HG03097 (cell line): ENCODE results near the gene ADH6.
"Not testable (repeated sequence)": the region's sequence is repeated elsewhere in the genome, so short reads cannot be mapped to it uniquely, and the experiment has no call there.

Source experiments
- ATAC-seq: cut with Tn5 transposase; IDR thresholded peaks from one replicate; pipeline ENCODE4 v1.9.1; 2021; ENCODE audit not compliant: unreplicated experiment, low FRiP score

The ADH6 gene

GRCh38 chr4:99219072-99219471, at the start of gene ADH6:
TSS of gene ADH6 (minus strand) at chr4:99219246. CDS start at chr4:99219152, 94 bp downstream.
- ATAC-seq = no peak

- ATAC-seq = no peak
These were observed 45.9 kb upstream of the ADH6 start for GRCh38 chr4:99264927-99265326.

DNA sequence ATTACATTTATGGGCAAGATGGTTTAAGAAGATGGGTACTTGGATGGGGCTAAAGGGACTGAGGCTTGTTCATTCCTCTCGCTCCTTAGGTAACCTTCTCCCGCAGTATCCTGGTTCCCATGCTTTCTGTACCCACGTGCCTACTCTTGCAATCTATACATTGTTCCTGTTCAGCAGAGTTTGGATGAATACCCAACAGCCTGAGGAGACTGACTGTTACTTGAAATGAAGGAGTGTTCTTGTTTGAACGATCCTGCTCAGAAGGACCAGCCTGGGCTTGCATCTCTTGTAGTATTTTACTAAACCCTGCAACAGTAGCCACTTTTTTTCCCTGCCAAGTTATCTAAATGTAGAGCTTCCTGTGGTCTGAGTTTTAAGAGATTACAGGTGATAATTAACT, 33.7 kb upstream of the ADH6 start:
- ATAC-seq = no peak

- no peak for ATAC-seq
These were observed 29.7 kb upstream of the ADH6 start for GRCh38 chr4:99248714-99249113.

DNA sequence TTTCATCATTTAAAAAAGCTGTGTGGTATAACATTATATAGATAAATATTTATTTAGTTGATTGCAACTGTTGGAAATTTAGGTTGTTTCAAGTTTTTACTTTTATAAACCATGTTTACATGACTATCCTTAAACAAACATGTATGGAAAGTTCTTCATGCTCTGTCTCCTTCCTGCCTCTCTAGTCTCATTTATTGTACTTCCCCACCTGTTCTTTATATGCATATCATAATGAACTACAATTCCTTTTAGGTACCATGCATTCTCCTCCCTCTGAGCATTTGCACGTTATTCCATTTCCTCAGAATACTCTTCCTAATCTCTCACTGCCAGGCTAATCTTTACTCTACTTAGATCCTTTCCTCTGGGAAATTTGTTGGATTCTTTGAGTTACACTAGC, 16.9 kb upstream of the ADH6 start:
- no peak for ATAC-seq

- ATAC-seq = no peak
These were observed 15.4 kb upstream of the ADH6 start for GRCh38 chr4:99234331-99235010.

DNA sequence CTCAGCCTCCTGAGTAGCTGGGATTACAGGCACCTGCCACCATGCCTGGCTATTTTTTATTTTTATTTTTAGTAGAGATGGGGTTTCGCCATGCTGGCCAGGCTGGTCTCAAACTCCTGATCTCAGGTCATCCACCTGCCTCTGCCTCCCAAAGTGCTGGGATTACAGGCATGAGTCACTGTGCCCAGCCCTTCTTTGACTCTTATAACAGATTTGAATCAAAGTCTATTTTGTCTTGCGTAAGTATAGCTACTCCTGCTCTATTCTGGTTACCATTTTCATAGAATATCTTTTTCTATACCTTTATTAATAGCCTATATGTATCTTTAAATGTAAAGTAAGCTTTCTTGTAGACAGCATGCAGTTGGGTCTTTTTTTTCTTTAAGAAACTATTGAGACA, 14.4 kb upstream of the ADH6 start:
- not testable (repeated sequence) for ATAC-seq

DNA sequence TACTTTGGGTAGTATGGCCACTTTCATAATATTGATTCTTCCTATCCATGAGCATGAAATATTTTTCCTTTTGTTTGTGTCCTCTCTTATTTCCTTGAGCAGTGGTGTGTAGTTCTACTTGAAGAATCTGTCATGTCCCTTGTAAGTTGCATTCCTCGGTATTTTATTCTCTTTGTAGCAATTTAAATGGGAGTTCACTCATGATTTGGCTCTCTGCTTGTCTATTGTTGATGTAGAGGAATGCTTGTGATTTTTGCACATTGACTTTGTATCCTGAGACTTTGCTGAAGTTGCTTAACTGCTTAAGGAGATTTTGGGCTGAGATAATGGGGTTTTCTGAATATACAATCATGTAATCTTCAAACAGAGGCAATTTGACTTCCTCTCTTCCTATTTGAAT, 9.7 kb upstream of the ADH6 start:
- not testable (repeated sequence) for ATAC-seq

DNA sequence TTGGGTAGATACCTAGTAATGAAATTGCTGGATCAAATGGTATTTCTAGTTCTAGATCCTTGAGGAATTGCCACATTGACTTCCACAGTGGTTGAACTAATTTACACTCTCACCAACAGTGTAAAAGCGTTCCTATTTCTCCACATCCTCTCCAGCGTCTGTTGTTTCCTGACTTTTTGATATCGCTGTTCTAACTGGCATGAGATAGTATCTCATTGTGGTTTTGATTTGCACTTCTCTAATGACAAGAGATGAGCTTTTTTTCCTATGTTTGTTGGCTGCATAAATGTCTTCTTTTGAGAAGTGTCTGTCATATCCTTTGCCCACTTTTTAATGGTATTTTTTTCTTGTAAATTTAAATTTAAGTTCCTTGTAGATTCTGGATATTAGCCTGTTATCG, 8.6 kb upstream of the ADH6 start:
- ATAC-seq = not testable (repeated sequence)

GRCh38 chr4:99221980-99222379, 2.9 kb upstream of the ADH6 start:
- no peak for ATAC-seq

DNA sequence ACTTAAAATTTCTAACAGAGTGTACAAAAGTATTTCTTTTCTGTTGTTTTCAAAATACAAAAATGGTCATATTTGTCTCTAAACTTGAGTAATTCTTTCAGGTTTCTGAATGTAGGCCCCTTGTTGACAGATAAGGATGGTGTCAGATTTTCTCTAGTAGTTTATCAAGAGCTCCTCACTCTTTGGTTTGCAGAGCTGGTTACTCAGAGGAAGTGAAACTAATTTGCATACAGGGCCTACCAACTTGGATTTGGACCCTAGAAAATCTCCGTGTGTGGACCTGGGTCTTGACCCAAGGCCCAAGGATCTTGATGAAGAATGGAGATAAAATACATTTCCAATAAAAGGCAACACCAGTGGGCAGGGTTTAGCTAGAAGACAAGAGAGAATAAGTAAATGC, 433 bp upstream of the ADH6 start:
- ATAC-seq = no peak

DNA sequence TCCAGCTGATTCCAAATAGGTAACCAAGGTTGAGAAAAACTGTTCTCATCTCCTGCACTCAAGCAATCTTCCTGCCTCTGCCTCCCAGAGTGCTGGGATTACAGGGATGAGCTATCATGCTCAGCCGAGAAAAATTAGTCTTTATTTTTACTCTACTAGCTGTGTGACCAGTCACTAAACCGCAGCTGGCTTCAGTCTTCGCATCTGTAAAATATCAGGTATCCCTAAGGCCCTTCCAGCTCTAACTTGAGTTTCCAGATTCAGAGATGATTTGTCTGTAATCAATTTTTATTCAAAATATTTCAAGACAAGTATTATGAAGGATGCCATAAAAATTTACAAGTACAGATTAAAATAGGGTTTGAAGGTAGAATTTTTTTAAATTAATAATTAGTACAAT, 3.5 kb downstream of the ADH6 start:
- ATAC-seq = no peak

DNA sequence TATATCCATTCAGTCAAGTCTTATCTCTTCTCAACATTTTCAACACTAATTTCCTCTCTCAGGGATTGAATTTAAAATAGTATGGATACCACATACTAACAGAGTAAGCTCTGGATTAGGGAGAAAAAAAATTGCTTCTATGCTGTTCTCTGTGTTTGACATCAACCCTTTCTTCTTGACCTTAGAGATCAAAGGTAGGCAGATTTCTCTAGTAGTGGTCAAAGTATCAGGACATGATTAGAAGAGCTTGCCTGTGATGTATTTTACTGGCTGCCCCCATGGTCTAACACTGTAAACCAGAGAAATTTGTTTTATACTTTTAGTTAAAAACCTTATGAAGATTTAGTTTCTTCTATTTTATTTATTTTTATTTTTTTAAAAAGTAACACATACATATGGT, 8.3 kb downstream of the ADH6 start:
- no peak for ATAC-seq

DNA sequence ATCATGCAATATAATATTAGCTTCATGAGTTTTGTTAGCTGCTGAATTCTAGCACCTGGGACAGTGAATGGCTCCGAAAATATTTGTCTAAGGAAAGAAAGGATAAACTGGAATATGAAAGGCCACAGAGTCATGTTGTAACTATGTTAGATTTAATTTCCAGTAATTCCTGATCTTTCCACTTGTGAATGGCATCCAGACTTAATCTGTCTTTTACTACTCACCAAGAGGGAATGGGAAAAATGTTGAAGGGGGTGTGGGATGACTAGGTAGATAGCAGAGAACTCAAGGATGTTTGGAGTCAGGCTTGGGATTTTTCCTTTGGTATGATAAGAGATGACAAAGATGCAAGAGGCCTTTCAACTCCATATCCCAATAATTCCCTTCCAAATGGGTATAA, 9.4 kb downstream of the ADH6 start:
- ATAC-seq = no peak

DNA sequence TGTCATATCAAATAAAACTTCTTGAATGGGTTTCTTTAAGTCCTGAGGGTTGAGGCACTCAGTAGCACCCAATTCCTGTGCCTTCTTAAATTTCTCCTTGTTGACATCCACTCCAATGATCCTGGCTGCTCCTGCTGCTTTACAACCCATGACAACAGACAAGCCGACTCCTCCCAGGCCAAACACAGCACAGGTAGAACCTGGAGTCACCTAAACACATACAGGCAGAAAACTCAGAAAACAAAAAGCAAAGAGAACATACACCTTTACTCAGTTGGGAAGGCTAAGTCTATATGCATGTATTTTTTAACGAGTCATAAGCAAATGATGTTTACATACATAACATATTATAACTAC, 10.3 kb downstream of the ADH6 start:
- no peak for ATAC-seq

- no peak for ATAC-seq
These were observed 10.9 kb downstream of the ADH6 start for GRCh38 chr4:99207911-99208718.

GRCh38 chr4:99207069-99207743, 11.8 kb downstream of the ADH6 start:
- no peak for ATAC-seq

GRCh38 chr4:99205153-99205979, 13.7 kb downstream of the ADH6 start:
- no peak for ATAC-seq

- ATAC-seq = no peak
These were observed 16.5 kb downstream of the ADH6 start for GRCh38 chr4:99202536-99202935.

- ATAC-seq = no peak
These were observed 17.0 kb downstream of the ADH6 start for GRCh38 chr4:99202094-99202493.

GRCh38 chr4:99201690-99202089, 17.4 kb downstream of the ADH6 start:
- no peak for ATAC-seq
